PC-9 (cell line): ENCODE results near the gene TLE1. TPM values are rescaled to one million over a fixed set of nuclear protein-coding genes. Genes with fewer than 3 reads are reported as not detected.

Source experiments
- BruUV-seq: library from RNA; stranded (reverse); fragments of 400-500 nt; replicated peaks from 2 replicates; lab custom pipeline; 2021; lab: Mats Ljungman, UMichigan
- CTCF ChIA-PET: fragments of 300-600 bp; sonication (Branson Sonifier 250); formaldehyde crosslinking; loops from one replicate; lab custom pipeline; 2022; ENCODE audit warnings: antibody characterized with exemption; lab: Charles Lee
- POLR2A ChIA-PET: fragments of 300-600 bp; sonication (Branson Sonifier 250); formaldehyde crosslinking; loops from one replicate; lab custom pipeline; 2022; ENCODE audit warnings: antibody characterized with exemption; ENCODE audit not compliant: unreplicated experiment; lab: Charles Lee
- DNase-seq, 2 experiments: peaks; one replicate each; pipeline versions ENCODE4 v3.0.0 to v3.0.0-alpha.2; 2015 to 2022; ENCODE audit warnings: mixed read lengths in 1 of 2
- H2AFZ ChIP-seq: fragments of 200-600 bp; sonication (generic); 2 replicates; pipeline ENCODE4 v1.8.1; 2017; ENCODE audit warnings: antibody characterized with exemption
- H3F3A ChIP-seq: fragments of 200-600 bp; sonication (generic); 2 replicates; pipeline ENCODE4 v1.8.1; 2017; ENCODE audit warnings: antibody characterized with exemption, mild to moderate bottlenecking, low read depth; ENCODE audit not compliant: insufficient read depth
- H3K27ac ChIP-seq: fragments of 200-600 bp; sonication (generic); 2 replicates; pipeline ENCODE4 v1.6.1; 2016; ENCODE audit warnings: mixed run types
- H3K27me3 ChIP-seq: fragments of 200-600 bp; sonication (generic); 2 replicates; pipeline ENCODE4 v1.6.1; 2016; ENCODE audit warnings: low read depth, mixed run types; ENCODE audit not compliant: insufficient read depth
- H3K36me3 ChIP-seq: fragments of 200-600 bp; sonication (generic); 2 replicates; pipeline ENCODE4 v1.6.1; 2016; ENCODE audit warnings: low read depth, mixed run types
- H3K4me1 ChIP-seq: fragments of 200-600 bp; sonication (generic); replicated peaks from 2 replicates; pipeline ENCODE4 v1.6.1; 2016; ENCODE audit warnings: mixed run types; ENCODE audit not compliant: insufficient read depth
- H3K4me2 ChIP-seq: fragments of 200-600 bp; sonication (generic); 2 replicates; pipeline ENCODE4 v1.6.1; 2017; ENCODE audit warnings: mixed run types
- H3K4me3 ChIP-seq: fragments of 200-600 bp; sonication (generic); 2 replicates; pipeline ENCODE4 v1.6.1; 2016; ENCODE audit warnings: mixed run types
- H3K79me2 ChIP-seq: fragments of 200-600 bp; sonication (generic); 2 replicates; pipeline ENCODE4 v1.6.1; 2017; ENCODE audit warnings: low read depth, mixed run types
- H3K9me2 ChIP-seq: fragments of 200-600 bp; sonication (generic); 2 replicates; pipeline ENCODE4 v1.8.1; 2017; ENCODE audit warnings: mild to moderate bottlenecking; ENCODE audit not compliant: insufficient read depth
- H3K9me3 ChIP-seq: fragments of 200-600 bp; sonication (generic); 2 replicates; pipeline ENCODE4 v1.8.1; 2016; ENCODE audit warnings: low read depth; ENCODE audit not compliant: insufficient read depth
- H4K20me1 ChIP-seq: fragments of 200-600 bp; sonication (generic); 2 replicates; pipeline ENCODE4 v1.8.1; 2017; ENCODE audit not compliant: insufficient read depth
- CTCF ChIP-seq: fragments of 200-600 bp; sonication (generic); conservative IDR thresholded peaks from 2 replicates; pipeline ENCODE4 v1.6.1; 2017; ENCODE audit warnings: mixed run types, antibody characterized with exemption, mild to moderate bottlenecking, moderate library complexity
- EZH2 ChIP-seq: fragments of 200-600 bp; sonication (generic); IDR thresholded peaks from 2 replicates; pipeline ENCODE4 v1.8.0; 2017; ENCODE audit warnings: antibody characterized with exemption, low read depth
- intact Hi-C: fragments of 100-400 bp; cut with micrococcal nuclease; formaldehyde crosslinking; loops from one replicate; pipeline ENCODE4 v1.10.0; 2022; ENCODE audit not compliant: unreplicated experiment
- total RNA-seq: library from RNA; stranded (reverse); gene quantifications from 2 replicates; pipeline ENCODE4 v1.2.3, GENCODE V29; 2021

TLE1 gene
- total RNA-seq, 1 experiment from 2014 or later = 80.9 TPM

- Histone ChIP-seq H3K27me3 (no peaks in the 10 kb centered on the region), H3K9me2 (no peaks in the 10 kb centered on the region), H3K4me1 (no peaks in the 10 kb centered on the region), H3K9me3 (no peaks in the 10 kb centered on the region), H2AFZ (no peak overlapping the region), H3K79me2 (peaks cover 93% of the 10 kb centered on the region), H3K4me3 (no peak overlapping the region), H3K36me3 (peaks cover 42% of the 10 kb centered on the region), H4K20me1 (peaks cover 39% of the 10 kb centered on the region), H3F3A (no peaks in the 10 kb centered on the region; the same call in 1 of the 2 replicates), H3K27ac (no peak overlapping the region), H3K4me2 (no peak overlapping the region)
- POLR2A ChIA-PET = interaction anchor here (0.6 kb wide), 1 partner anchor 717 kb away, joined by 4 read pairs; no protein-coding TSS in a partner anchor
- CTCF ChIA-PET = no interaction called here
- intact Hi-C loops = no loop called here
- no peak for DNase-seq
- no peak for TF ChIP-seq EZH2
- no peak for TF ChIP-seq CTCF
- no TSS peak for BruUV-seq
Observed at GRCh38 chr9:81669866-81670265, 19.5 kb downstream of the TLE1 start.

- DNase-seq = no peak
- no peaks in the 10 kb centered on the region; the same call in 1 of the 2 replicates for H3F3A ChIP-seq
- TF ChIP-seq CTCF = no peak
- TF ChIP-seq EZH2 = no peak
- intact Hi-C loops = no loop called here
- no peak overlapping the region for H3K4me2 ChIP-seq
- H3K9me3 ChIP-seq = no peaks in the 10 kb centered on the region
- no peak overlapping the region for H2AFZ ChIP-seq
- CTCF ChIA-PET = no interaction called here
- BruUV-seq = no TSS peak
- no peak overlapping the region for H3K4me3 ChIP-seq
- peaks cover 92% of the 10 kb centered on the region for H3K79me2 ChIP-seq
- no peaks in the 10 kb centered on the region for H3K27me3 ChIP-seq
- H3K9me2 ChIP-seq = no peaks in the 10 kb centered on the region
- POLR2A ChIA-PET = no interaction called here
- H3K27ac ChIP-seq = no peak overlapping the region
- H3K36me3 ChIP-seq = peaks cover 39% of the 10 kb centered on the region
- no peaks in the 10 kb centered on the region for H3K4me1 ChIP-seq
- H4K20me1 ChIP-seq = peaks cover 42% of the 10 kb centered on the region
Observed at GRCh38 chr9:81669041-81669651, 20.2 kb downstream of the TLE1 start.

- ChIA-PET CTCF (interaction anchor here (0.6 kb wide), 1 partner anchor 198 kb away, joined by 3 read pairs; no protein-coding TSS in a partner anchor), POLR2A (no interaction called here)
- TF ChIP-seq EZH2 (no peak), CTCF (no peak)
- no peak overlapping the region for H3K4me3 ChIP-seq
- H3K9me2 ChIP-seq = no peaks in the 10 kb centered on the region
- no TSS peak for BruUV-seq
- no peaks in the 10 kb centered on the region; the same call in 1 of the 2 replicates for H3F3A ChIP-seq
- H3K79me2 ChIP-seq = peaks cover 95% of the 10 kb centered on the region
- no peaks in the 10 kb centered on the region for H3K27me3 ChIP-seq
- no peaks in the 10 kb centered on the region for H3K9me3 ChIP-seq
- peaks cover 40% of the 10 kb centered on the region for H4K20me1 ChIP-seq
- no peak overlapping the region for H2AFZ ChIP-seq
- peaks cover 37% of the 10 kb centered on the region for H3K36me3 ChIP-seq
- DNase-seq = no peak
- no peak overlapping the region for H3K4me2 ChIP-seq
- H3K27ac ChIP-seq = no peak overlapping the region
- intact Hi-C loops = no loop called here
- H3K4me1 ChIP-seq = no peaks in the 10 kb centered on the region
Observed at GRCh38 chr9:81666123-81666522, 23.2 kb downstream of the TLE1 start.
